ENCODE data around the gene RAVER2. TPM values are rescaled to one million over a fixed set of nuclear protein-coding genes. Genes with fewer than 3 reads are reported as not detected.

The RAVER2 gene
- total RNA-seq, 1 experiment from 2014 or later, result 13.3 TPM

DNA sequence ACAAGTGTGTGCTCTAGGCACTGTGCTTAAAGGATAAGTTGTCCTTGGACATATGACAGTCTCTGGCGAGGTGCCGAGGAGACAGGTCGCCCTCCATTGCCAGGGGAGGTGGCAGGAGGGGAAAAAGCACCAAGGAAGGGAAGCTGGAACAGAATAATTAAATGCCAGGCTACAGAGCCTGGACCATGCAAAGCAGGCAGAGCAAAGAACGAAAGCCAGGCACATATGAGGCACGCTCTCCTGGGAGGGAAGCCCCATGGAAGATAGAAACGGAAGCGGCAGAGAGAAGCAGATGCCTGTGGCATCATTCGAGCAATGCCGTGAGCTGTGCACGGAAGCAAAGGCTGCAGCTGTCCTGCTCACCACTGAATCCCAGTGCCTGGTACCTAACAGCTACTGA lies 130.2 kb downstream of the RAVER2 start:
- H3K4me1 Mint-ChIP-seq, result peaks cover 14 to 17% of the 10 kb centered on the region in 2 experiments
- Histone ChIP-seq H2BK15ac (ENCODE audit: low read depth, low read length) (no peak overlapping the region), H2BK12ac (ENCODE audit: insufficient read length, low read depth, low read length) (no peak overlapping the region), H3K14ac (ENCODE audit: insufficient read depth, low read length) (no peak overlapping the region), H2BK120ac (ENCODE audit: low read depth, low read length, poor library complexity, severe bottlenecking) (no peak overlapping the region), H3K23me2 (ENCODE audit: insufficient read length, low read depth, low read length, poor library complexity, severe bottlenecking) (no peaks in the 10 kb centered on the region), H3K9me3 (ENCODE audit: control insufficient read depth, low read depth, low read length) (no peaks in the 10 kb centered on the region), H4K91ac (ENCODE audit: insufficient read length, low read depth, low read length) (no peak overlapping the region), H2BK20ac (ENCODE audit: low read depth, low read length, poor library complexity, severe bottlenecking) (no peak overlapping the region), H2BK5ac (ENCODE audit: insufficient read length, low read length) (no peak overlapping the region), H3K79me1 (ENCODE audit: insufficient read depth, low read depth, low read length, poor library complexity, severe bottlenecking) (no peaks in the 10 kb centered on the region), H3K9ac (ENCODE audit: extremely low read depth, insufficient read length, low read length) (no peak overlapping the region), H3K4ac (ENCODE audit: low read depth, low read length) (no peak overlapping the region), H3K23ac (ENCODE audit: insufficient read length, low read depth, low read length) (no peak overlapping the region), H3K56ac (ENCODE audit: insufficient read length, low read depth, low read length) (no peak overlapping the region), H3K4me2 (ENCODE audit: insufficient read depth, insufficient read length, low read length) (no peak overlapping the region), H3K18ac (ENCODE audit: insufficient read length, low read depth, low read length) (no peak overlapping the region), H3T11ph (ENCODE audit: low read length) (no peak overlapping the region), H3K27me3 (ENCODE audit: insufficient read depth, low read length) (no peaks in the 10 kb centered on the region), H3K4me1 (ENCODE audit: insufficient read depth, low read length) (no peaks in the 10 kb centered on the region), H3K79me2 (ENCODE audit: insufficient read depth, low read length) (no peaks in the 10 kb centered on the region), H2AK5ac (ENCODE audit: insufficient read length, low read length) (no peak overlapping the region), H4K20me1 (ENCODE audit: control insufficient read depth, insufficient read depth, insufficient read length) (no peaks in the 10 kb centered on the region), H4K8ac (replicated peaks; ENCODE audit: insufficient read length, low read depth, low read length) (no peak overlapping the region), H2AFZ (ENCODE audit: low read length) (no peak overlapping the region), H4K5ac (ENCODE audit: insufficient read length, low read depth, low read length) (no peak overlapping the region), H3K27ac (ENCODE audit: insufficient read length, low read depth, low read length) (no peak overlapping the region)
- no peak overlapping the region for H3K4me3 Mint-ChIP-seq
- no peaks in the 10 kb centered on the region for H3K27me3 Mint-ChIP-seq (ENCODE audit: low read depth)
- WGBS (ENCODE audit: extremely low coverage, insufficient read length, low lambda C conversion rate), result no CpG with 5 or more reads among the region's 10 CpGs
- no peak for TF ChIP-seq CTCF (conservative IDR thresholded peaks at IDR 0.05)
- DNase-seq, result no peak
- peak overlapping the region in 1 of 3 experiments; percentile 62; a peak in 1 of 7 replicates for H3K27ac Mint-ChIP-seq
- H3K36me3 Mint-ChIP-seq (ENCODE audit: insufficient read depth in 1 of 3, low read depth in 3 of 3), result peaks cover 5 to 11% (median 6%) of the 10 kb centered on the region in 3 experiments; a peak in 5 of 7 replicates
- no peaks in the 10 kb centered on the region for H3K9me3 Mint-ChIP-seq

Data from H9 (cell line).